K562 (cell line): Measurements from ENCODE around the gene SORT1. TPM values are rescaled to one million over a fixed set of nuclear protein-coding genes. Genes with fewer than 3 reads are reported as not detected.
A peak's percentile ranks its signal among the peaks of the same experiment; 100 is the strongest.

Experiments
- ATAC-seq: fragments of 200-7000 bp; cut with Tn5 transposase; 3 replicates; pipeline ENCODE4 v1.9.1; 2020; ENCODE audit warnings: moderate library complexity
- BruUV-seq: library from RNA; stranded (reverse); fragments of 400-500 nt; replicated peaks from 2 replicates; lab custom pipeline; 2021; lab: Mats Ljungman, UMichigan
- CTCF ChIA-PET: fragments of 300-600 bp; formaldehyde crosslinking; extraction: SDS; loops from one replicate; lab custom pipeline; 2021; ENCODE audit warnings: low intra/inter-chr PET ratio; lab: Yijun Ruan, JAX
- POLR2A ChIA-PET: fragments of 300-600, 350-650 bp; sonication (Branson Sonifier 250); formaldehyde crosslinking; extraction: SDS; loops from one replicate; lab custom pipeline; 2021; ENCODE audit warnings: antibody characterized with exemption, inconsistent platforms; lab: Yijun Ruan, JAX
- DNase-seq, 4 experiments: peaks; one replicate each; pipeline versions ENCODE4 v3.0.0 to v3.0.0-alpha.2; 2011 to 2018; ENCODE audit warnings: low spot score in 3 of 4, mixed read lengths in 3 of 4; ENCODE audit errors: extremely low read depth in 1 of 4
- FAIRE-seq: peaks from 2 replicates; lab custom pipeline; 2011; peaks lifted over from hg19 to GRCh38; lab: Jason Lieb, UNC
- H2AFZ ChIP-seq: 2 replicates; pipeline ENCODE4 v1.6.0; 2011; ENCODE audit warnings: low read depth, low read length, control low read depth, inconsistent platforms
- H3K27ac ChIP-seq: fragments of 200-600 bp; 3 replicates; pipeline ENCODE4 v1.8.0; 2011; ENCODE audit warnings: low read depth, mild to moderate bottlenecking, control low read depth, inconsistent platforms, low read length, moderate library complexity, mixed read lengths; ENCODE audit errors: extremely low read depth
- H3K27me3 ChIP-seq, 2 experiments: fragments of 300-600 bp in 1 of 2; 2 replicates in 1 of 2; 3 replicates in 1 of 2; pipeline versions ENCODE4 v1.6.0 to v1.8.0; 2011; ENCODE audit warnings: inconsistent platforms in 2 of 2, low read length in 2 of 2, mild to moderate bottlenecking in 1 of 2, mixed read lengths in 1 of 2, moderate library complexity in 1 of 2; ENCODE audit not compliant: control insufficient read depth in 2 of 2, insufficient read depth in 2 of 2
- H3K36me3 ChIP-seq: fragments of 300-600 bp; 3 replicates; pipeline ENCODE4 v1.8.0; 2011; ENCODE audit warnings: mild to moderate bottlenecking, low read length, inconsistent platforms; ENCODE audit not compliant: control insufficient read depth, insufficient read depth
- H3K4me1 ChIP-seq, 2 experiments: fragments of 200-600 bp in 1 of 2; replicated peaks in 1 of 2; 2 replicates in 1 of 2; 3 replicates in 1 of 2; pipeline versions ENCODE4 v1.5.1 to v1.8.0; 2011; ENCODE audit warnings: inconsistent platforms in 2 of 2, low read length in 2 of 2, mild to moderate bottlenecking in 1 of 2, mixed read lengths in 1 of 2, moderate library complexity in 1 of 2; ENCODE audit not compliant: control insufficient read depth in 2 of 2, insufficient read depth in 2 of 2
- H3K4me2 ChIP-seq: 2 replicates; pipeline ENCODE4 v1.6.1; 2011; ENCODE audit warnings: low read length, control low read depth, inconsistent platforms, mixed read lengths; ENCODE audit not compliant: insufficient read depth
- H3K4me3 ChIP-seq: fragments of 200-600 bp; sonication (generic), shearing (Covaris generic); 2 replicates; pipeline ENCODE4 v1.5.1; 2016; ENCODE audit warnings: control low read depth, inconsistent platforms
- H3K79me2 ChIP-seq: fragments of 200-600 bp; 3 replicates; pipeline ENCODE4 v1.8.0; 2011; ENCODE audit warnings: low read length, inconsistent platforms; ENCODE audit not compliant: control insufficient read depth, insufficient read depth
- H3K9ac ChIP-seq, 2 experiments: 2 replicates each; pipeline versions ENCODE4 v1.6.0 to v1.6.1; 2011; ENCODE audit warnings: low read depth in 2 of 2, low read length in 2 of 2, control low read depth in 1 of 2, inconsistent platforms in 1 of 2, mild to moderate bottlenecking in 1 of 2, mixed read lengths in 1 of 2; ENCODE audit not compliant: insufficient read depth in 1 of 2
- H3K9me1 ChIP-seq: one replicate; pipeline ENCODE4 v1.6.0; 2011; ENCODE audit warnings: inconsistent platforms, mild to moderate bottlenecking, low read length, moderate library complexity; ENCODE audit not compliant: control insufficient read depth, insufficient read depth
- H3K9me3 ChIP-seq: replicated peaks from 2 replicates; pipeline ENCODE4 v1.5.1; 2011; ENCODE audit warnings: low read depth, low read length, inconsistent platforms; ENCODE audit not compliant: control insufficient read depth, insufficient read depth
- H4K20me1 ChIP-seq: replicated peaks from 2 replicates; pipeline ENCODE4 v1.6.1; 2011; ENCODE audit warnings: low read length, inconsistent platforms, mixed read lengths; ENCODE audit not compliant: control insufficient read depth, insufficient read depth
- CHCHD3 ChIP-seq: fragments of 250-450 bp; sonication (Bioruptor Pico); IDR thresholded peaks from 2 replicates; pipeline ENCODE4 v2.1.2; 2022; ENCODE audit warnings: mild to moderate bottlenecking
- HDAC6 ChIP-seq: IDR thresholded peaks from 2 replicates; pipeline ENCODE4 v1.6.1; 2012; ENCODE audit warnings: low read depth, mild to moderate bottlenecking, control low read depth, inconsistent platforms, low read length, moderate library complexity
- PRMT5 ChIP-seq: sonication (generic); formaldehyde crosslinking; IDR thresholded peaks from 2 replicates; pipeline ENCODE4 v1.5.0; 2020; ENCODE audit warnings: missing genetic modification reagents
- RBFOX2 ChIP-seq: fragments of 200-400 bp; formaldehyde crosslinking; IDR thresholded peaks from 2 replicates; pipeline ENCODE4 v1.6.1; 2017; ENCODE audit warnings: low read depth, mild to moderate bottlenecking, low read length, moderate library complexity
- RCOR1 ChIP-seq, 2 experiments: IDR thresholded peaks; 2 replicates each; pipeline ENCODE4 v1.6.1; 2012; ENCODE audit warnings: low read depth in 2 of 2, low read length in 2 of 2, borderline replicate concordance in 1 of 2, improper control_type of control experiment in 1 of 2
- SIN3A ChIP-seq, 2 experiments: fragments of 150-350 bp in 1 of 2; IDR thresholded peaks; 2 replicates each; pipeline ENCODE4 v1.6.1; 2011 to 2016; ENCODE audit warnings: borderline replicate concordance in 2 of 2, low read depth in 2 of 2, low read length in 2 of 2, mild to moderate bottlenecking in 2 of 2, moderate library complexity in 2 of 2; ENCODE audit not compliant: control insufficient read depth in 1 of 2
- TSHZ1 ChIP-seq: fragments of 250-450 bp; sonication (Bioruptor Pico); IDR thresholded peaks from 2 replicates; pipeline ENCODE4 v1.4.0; 2020; ENCODE audit warnings: mild to moderate bottlenecking, moderate library complexity
- ZC3H11A ChIP-seq: IDR thresholded peaks from 2 replicates; pipeline ENCODE4 v1.6.1; 2012; ENCODE audit warnings: low read depth, low read length, improper control_type of control experiment
- ZKSCAN1 ChIP-seq: fragments of 150-350 bp; IDR thresholded peaks from 2 replicates; pipeline ENCODE4 v1.6.1; 2016; ENCODE audit warnings: low read depth, low read length
- ZNF274 ChIP-seq: IDR thresholded peaks from 2 replicates; pipeline ENCODE4 v1.6.1; 2011; ENCODE audit warnings: low read depth, mild to moderate bottlenecking, low read length, moderate library complexity, borderline replicate concordance
- ZNF655 ChIP-seq: fragments of 250-450 bp; sonication (Bioruptor Pico); IDR thresholded peaks from 2 replicates; pipeline ENCODE4 v1.5.0; 2021
- WGBS: fragments of 100-300 bp; shearing (Covaris generic); methylation state at CpG from one replicate; pipeline ENCODE4 v1.1.6; 2016; ENCODE audit warnings: low coverage, mixed read lengths; ENCODE audit not compliant: insufficient coverage; ENCODE audit errors: missing lambda C conversion rate; 5-methylcytosine and 5-hydroxymethylcytosine counted together
- in situ Hi-C: fragments of 300-500 bp; cut with MboI; formaldehyde crosslinking; loops from 4 replicates; pipeline ENCODE4 v1.15.0; 2018; ENCODE audit warnings: inconsistent platforms, mixed read lengths
- intact Hi-C: fragments of 100-400 bp; cut with micrococcal nuclease; formaldehyde crosslinking; loops from 2 replicates; pipeline ENCODE4 v1.14.2; 2022
- polyA plus RNA-seq, 8 experiments: library from polyadenylated mRNA; depleted of rRNA in 4 of 8; stranded (reverse) in 5 of 8; unstranded in 3 of 8; fragments of >200 nt; fragmentation: Nextera tagmentation in 2 of 8; fragmentation: Illumina TruSeq in 1 of 8; extraction: Ambion mirVana in 2 of 8; extraction: Trizol in 1 of 8; gene quantifications; 2 replicates each; pipeline versions ENCODE4 v1.2.1 to v1.2.3, GENCODE V29; 2011 to 2014; ENCODE audit warnings: inconsistent platforms in 1 of 8, missing spikeins in 1 of 8
- total RNA-seq, 7 experiments: library from RNA; depleted of rRNA in 6 of 7; stranded (reverse); fragments of >200 nt in 6 of 7; fragmentation: Illumina TruSeq in 2 of 7; extraction: Trizol in 2 of 7; gene quantifications; 2 replicates each; pipeline versions ENCODE4 v1.2.1 to v1.2.3, GENCODE V29; 2011 to 2021; ENCODE audit warnings: low replicate concordance in 1 of 7
- TF ChIP-seq, protein P1 (sequence below): fragments of 450-650 bp; IDR thresholded peaks from 2 replicates; pipeline ENCODE4 v1.6.1; 2018; ENCODE audit warnings: mild to moderate bottlenecking, low read depth; ENCODE audit not compliant: partially characterized antibody
- TF ChIP-seq, protein P2 (sequence below): conservative IDR thresholded peaks from 2 replicates; pipeline ENCODE4 v1.6.1; 2011; ENCODE audit warnings: low read depth, mild to moderate bottlenecking, low read length; ENCODE audit not compliant: control insufficient read depth

Gene SORT1
- total and polyA plus RNA-seq, 9 of the 15 experiments (the other 6 are each of a cell fraction or from before 2014, with no cell fraction given), result 27.4 to 112 (median 65.0) TPM

- peak; percentile 11 for FAIRE-seq
- no peak for TF ChIP-seq ZNF274
- TF ChIP-seq, protein P1, sequence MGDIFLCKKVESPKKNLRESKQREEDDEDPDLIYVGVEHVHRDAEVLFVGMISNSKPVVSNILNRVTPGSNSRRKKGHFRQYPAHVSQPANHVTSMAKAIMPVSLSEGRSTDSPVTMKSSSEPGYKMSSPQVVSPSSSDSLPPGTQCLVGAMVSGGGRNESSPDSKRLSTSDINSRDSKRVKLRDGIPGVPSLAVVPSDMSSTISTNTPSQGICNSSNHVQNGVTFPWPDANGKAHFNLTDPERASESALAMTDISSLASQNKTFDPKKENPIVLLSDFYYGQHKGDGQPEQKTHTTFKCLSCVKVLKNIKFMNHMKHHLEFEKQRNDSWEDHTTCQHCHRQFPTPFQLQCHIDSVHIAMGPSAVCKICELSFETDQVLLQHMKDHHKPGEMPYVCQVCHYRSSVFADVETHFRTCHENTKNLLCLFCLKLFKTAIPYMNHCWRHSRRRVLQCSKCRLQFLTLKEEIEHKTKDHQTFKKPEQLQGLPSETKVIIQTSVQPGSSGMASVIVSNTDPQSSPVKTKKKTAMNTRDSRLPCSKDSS, result no peak
- no peak for TF ChIP-seq CHCHD3
- TF ChIP-seq SIN3A (IDR thresholded peaks at IDR 0.05; ENCODE audit: borderline replicate concordance in 2 of 2, control insufficient read depth in 1 of 2, low read depth in 2 of 2, low read length in 2 of 2), result no peak
- TF ChIP-seq RBFOX2, result no peak
- TF ChIP-seq, protein P2, sequence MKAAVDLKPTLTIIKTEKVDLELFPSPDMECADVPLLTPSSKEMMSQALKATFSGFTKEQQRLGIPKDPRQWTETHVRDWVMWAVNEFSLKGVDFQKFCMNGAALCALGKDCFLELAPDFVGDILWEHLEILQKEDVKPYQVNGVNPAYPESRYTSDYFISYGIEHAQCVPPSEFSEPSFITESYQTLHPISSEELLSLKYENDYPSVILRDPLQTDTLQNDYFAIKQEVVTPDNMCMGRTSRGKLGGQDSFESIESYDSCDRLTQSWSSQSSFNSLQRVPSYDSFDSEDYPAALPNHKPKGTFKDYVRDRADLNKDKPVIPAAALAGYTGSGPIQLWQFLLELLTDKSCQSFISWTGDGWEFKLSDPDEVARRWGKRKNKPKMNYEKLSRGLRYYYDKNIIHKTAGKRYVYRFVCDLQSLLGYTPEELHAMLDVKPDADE, result no peak
- TF ChIP-seq ZKSCAN1, result no peak
- TF ChIP-seq PRMT5 (CRISPR knock-in tag), result no peak
- no peak for TF ChIP-seq RCOR1 (IDR thresholded peaks at IDR 0.05; ENCODE audit: borderline replicate concordance in 1 of 2, low read depth in 2 of 2, low read length in 2 of 2)
- no peak for TF ChIP-seq TSHZ1 (CRISPR knock-in tag)
- TF ChIP-seq ZC3H11A, result no peak
- TF ChIP-seq HDAC6, result no peak
- no peak for TF ChIP-seq ZNF655
Measured at GRCh38 chr1:109275706-109276345, 121.9 kb downstream of the SORT1 start.

More at GRCh38 chr1:109275706-109276345, 121.9 kb downstream of the SORT1 start:
- peak overlapping the region; percentile 71 for H2AFZ ChIP-seq
- no peaks in the 10 kb centered on the region for H3K9me1 ChIP-seq
- H3K79me2 ChIP-seq, result 0 out of 3 replicates have a peak, but pooled peaks cover 2% of the 10 kb centered on the region
- H3K4me3 ChIP-seq, result no peak overlapping the region
- 18% methylated on average over 9 of the region's 9 CpGs for WGBS
- H3K36me3 ChIP-seq, result peaks cover 41% of the 10 kb centered on the region; the same call in 2 of the 3 replicates
- CTCF ChIA-PET, result interaction anchor here (0.9 to 1.4 kb wide), 2 partner anchors 123 to 125 kb away, joined by 3 to 4 read pairs; no protein-coding TSS in a partner anchor
- no peaks in the 10 kb centered on the region for H3K27me3 ChIP-seq
- POLR2A ChIA-PET, result interaction anchor here (1.4 to 2.1 kb wide), 4 partner anchors 29 to 150 kb away, joined by 3 to 4 read pairs (median 4); partner anchors contain the start of gene PSMA5
- H3K9ac ChIP-seq, result peak overlapping the region; percentile 35 to 71
- peak overlapping the region; percentile 46 for H3K27ac ChIP-seq
- peak; percentile 49 to 66 (median 56) for DNase-seq
- H3K4me2 ChIP-seq, result peak overlapping the region; percentile 68; the same call in 1 of the 2 replicates
- peaks cover 4% of the 10 kb centered on the region; the same call in 1 of the 2 replicates for H4K20me1 ChIP-seq
- peak; percentile 57 for ATAC-seq
- BruUV-seq, result no TSS peak
- peaks cover 49 to 62% of the 10 kb centered on the region in 2 experiments for H3K4me1 ChIP-seq
- no peaks in the 10 kb centered on the region for H3K9me3 ChIP-seq
- intact Hi-C loops (loop anchor here (5.0 kb wide), 1 partner anchor 216 kb away; the partner anchor contains the start of gene CYB561D1), in situ Hi-C loops (no loop called here)
